Measurements from ENCODE around the gene SCG5.

Gene SCG5

DNA sequence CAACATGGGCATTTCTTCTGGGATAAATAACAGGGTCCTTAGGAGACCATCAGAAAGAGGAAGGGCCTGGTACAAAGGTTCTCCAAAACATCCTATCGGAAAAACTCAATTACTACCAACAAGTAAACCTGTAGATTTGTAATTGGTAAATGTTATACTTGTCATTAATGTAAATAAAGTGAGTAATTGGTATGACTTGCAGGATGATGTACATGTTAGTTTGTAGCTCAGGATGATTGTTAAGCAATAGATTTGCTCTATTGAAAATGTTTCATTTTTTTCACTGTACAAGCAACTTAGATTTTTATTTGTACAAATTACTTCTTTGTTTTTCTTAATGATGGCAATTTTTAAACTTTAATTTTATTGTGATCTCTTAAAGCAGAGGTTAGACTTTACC, 3.8 kb upstream of the SCG5 start:
- TF ChIP-seq, protein P1, sequence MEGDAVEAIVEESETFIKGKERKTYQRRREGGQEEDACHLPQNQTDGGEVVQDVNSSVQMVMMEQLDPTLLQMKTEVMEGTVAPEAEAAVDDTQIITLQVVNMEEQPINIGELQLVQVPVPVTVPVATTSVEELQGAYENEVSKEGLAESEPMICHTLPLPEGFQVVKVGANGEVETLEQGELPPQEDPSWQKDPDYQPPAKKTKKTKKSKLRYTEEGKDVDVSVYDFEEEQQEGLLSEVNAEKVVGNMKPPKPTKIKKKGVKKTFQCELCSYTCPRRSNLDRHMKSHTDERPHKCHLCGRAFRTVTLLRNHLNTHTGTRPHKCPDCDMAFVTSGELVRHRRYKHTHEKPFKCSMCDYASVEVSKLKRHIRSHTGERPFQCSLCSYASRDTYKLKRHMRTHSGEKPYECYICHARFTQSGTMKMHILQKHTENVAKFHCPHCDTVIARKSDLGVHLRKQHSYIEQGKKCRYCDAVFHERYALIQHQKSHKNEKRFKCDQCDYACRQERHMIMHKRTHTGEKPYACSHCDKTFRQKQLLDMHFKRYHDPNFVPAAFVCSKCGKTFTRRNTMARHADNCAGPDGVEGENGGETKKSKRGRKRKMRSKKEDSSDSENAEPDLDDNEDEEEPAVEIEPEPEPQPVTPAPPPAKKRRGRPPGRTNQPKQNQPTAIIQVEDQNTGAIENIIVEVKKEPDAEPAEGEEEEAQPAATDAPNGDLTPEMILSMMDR (IDR thresholded peaks at IDR 0.05; ENCODE audit: low read depth, low read length): no peak
- DNase-seq (ENCODE audit: extremely low read depth, low read depth): no peak

DNA sequence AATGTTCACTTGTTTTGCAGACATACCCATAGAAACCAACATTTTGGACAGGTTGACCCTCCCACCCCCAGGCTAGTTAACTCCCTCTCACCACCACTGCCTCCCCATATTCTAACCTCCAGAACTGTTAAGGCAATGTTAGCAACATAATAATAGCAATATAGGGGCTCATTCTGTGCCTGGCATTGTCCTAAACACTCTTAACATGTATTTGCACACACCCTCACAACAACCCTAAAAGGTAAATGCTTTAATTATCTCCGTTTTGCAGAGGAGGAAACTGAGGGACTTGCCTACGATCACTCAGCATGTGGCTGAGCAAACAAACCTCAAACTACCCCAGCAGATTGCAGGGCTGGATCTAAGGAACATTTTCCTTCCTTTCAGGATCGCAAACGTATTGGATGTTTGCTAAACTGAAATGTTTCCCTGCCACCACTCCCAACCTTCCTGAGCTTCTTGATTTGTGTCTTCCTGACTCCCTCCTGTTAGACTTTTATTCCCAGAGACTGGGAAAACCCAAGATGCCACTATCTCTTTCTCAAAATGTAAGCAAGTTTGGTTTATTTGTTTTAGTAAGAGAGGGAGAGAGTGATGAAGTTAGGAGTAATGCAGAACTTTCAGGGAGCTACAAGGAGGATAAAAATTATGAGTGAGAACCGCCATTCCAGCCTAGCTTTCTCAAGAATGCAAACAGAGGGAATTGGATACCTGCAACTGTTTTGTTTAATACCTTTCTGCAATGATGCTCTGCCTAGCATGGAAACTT, 1.3 kb downstream of the SCG5 start:
- no peak for DNase-seq (ENCODE audit: extremely low read depth, low read depth)
- TF ChIP-seq, protein P1 (IDR thresholded peaks at IDR 0.05; ENCODE audit: low read depth, low read length): no peak

DNA sequence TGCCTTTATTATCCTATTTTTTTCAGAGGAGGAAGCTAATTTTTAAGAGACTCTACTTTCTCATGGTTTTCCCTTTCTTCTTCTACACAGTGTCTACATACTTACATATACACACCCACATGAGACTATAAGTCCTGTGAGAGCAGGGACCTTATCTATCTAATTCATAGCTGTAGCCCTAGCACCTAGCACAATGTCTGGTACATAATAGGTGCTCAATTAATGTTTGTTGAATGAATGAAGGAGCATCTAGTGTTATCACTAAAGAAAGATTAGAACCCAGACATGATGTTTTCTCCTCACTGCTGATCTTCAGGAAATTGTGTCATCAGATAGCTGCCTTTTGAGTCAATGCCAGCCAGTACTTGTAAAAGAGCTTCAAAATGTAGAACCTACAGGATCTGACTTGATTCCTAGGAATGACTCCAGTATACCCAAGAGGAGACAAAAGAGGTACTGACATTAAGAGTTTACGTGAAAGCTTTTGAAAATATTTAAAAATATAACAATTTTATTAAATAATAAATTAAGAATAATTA, 2.5 kb downstream of the SCG5 start:
- TF ChIP-seq, protein P1 (IDR thresholded peaks at IDR 0.05; ENCODE audit: low read depth, low read length): no peak
- DNase-seq (ENCODE audit: extremely low read depth, low read depth): no peak

DNA sequence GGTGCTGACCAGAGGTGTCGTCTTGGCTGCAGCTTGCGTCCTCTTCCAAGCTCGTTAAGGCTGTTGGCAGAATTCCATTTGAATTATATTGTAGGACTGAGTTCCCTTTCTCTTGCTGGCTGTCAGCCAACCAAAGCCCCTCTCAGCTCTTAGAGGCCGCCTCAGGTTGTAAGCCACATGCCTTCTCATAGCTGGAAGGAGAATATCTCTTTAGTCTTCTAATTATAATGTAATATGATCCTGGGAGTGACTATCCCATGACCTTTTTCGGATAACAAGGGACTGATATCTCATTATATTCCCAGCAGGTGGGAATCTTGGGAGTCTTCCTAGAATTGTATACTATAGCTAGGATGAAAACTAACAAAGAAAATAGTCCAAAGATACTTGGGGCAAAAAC, 4.8 kb downstream of the SCG5 start:
- no peak for DNase-seq (ENCODE audit: extremely low read depth, low read depth)
- TF ChIP-seq, protein P1 (IDR thresholded peaks at IDR 0.05; ENCODE audit: low read depth, low read length): no peak

DNA sequence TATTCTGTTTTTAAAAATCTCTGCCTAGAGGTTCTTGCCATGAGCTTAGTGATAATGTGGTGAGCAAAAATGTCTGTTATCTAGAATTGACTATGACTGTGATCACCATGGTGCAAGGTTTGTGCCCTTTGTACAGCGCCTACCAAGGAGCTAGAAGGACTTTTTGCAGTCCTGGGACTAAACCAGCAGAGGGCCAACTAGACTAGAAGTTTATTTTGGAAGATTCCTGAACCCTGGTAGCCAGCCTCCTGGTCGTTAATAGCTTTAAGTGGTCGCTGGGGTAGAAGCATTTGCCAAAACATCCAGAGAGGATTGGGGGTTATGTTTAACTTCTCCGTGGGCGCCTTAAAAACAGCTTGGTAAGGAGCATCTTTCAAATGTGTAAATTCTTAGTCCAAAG, 7.8 kb downstream of the SCG5 start:
- TF ChIP-seq, protein P1 (IDR thresholded peaks at IDR 0.05; ENCODE audit: low read depth, low read length): peak; percentile 47
- DNase-seq (ENCODE audit: extremely low read depth, low read depth): no peak

DNA sequence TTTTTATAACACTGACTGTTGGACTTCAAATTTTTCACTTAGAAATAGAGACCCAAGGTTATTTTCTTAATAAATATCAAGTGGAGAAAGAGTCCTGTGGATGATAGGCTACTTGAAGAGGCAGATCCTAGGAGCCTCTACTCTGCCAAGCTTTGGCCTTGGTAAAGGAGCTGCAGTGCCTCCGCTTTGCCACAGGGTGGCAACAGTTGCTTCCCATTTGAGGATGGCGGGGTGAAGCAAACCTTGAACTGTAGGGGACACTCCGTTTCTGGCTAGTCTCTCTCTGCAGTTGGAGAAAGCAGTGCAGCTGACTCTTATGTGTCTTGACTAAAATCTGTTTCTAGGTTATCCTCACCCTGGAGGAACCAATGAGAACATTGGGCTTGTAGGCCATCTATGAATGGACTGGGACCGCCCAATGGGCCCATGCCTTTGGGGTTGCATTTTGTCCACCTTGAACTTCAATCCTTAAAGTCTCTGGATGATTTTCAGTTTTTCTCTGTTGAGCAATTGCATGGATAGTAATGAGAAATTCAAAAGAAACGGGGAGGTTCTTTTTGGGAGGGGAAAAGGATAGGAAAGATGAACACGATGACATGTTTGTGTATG, 9.8 kb downstream of the SCG5 start:
- peak; percentile 47 for DNase-seq (ENCODE audit: extremely low read depth, low read depth)
- TF ChIP-seq, protein P1 (IDR thresholded peaks at IDR 0.05; ENCODE audit: low read depth, low read length): peak; percentile 97

DNA sequence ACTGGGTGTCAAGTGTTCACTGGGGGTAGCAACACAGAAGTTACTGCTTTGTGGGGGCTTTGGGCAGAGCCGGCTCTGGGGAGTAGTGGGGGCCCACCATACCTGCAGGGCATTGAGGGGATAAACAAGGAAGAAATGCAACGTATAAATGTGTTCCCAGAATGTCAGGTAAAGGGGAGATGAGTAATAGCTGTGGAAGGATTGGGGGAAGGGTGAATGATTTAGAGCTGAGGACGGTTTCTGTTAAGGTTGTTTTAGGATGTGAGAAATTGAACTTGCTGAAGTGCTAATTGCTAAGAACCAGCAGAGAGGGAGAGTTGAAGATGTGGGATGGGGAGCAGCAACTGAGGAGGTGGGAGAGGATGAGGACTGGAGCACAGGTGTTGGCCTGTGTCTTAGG, 10.7 kb downstream of the SCG5 start:
- no peak for DNase-seq (ENCODE audit: extremely low read depth, low read depth)
- TF ChIP-seq, protein P1 (IDR thresholded peaks at IDR 0.05; ENCODE audit: low read depth, low read length): no peak
